Measurements from ENCODE around the gene SORCS2.

The SORCS2 gene

GRCh38 chr4:7192252-7193029 is at the start of gene SORCS2:
Gene SORCS2, plus strand, starts transcription at chr4:7192538.
- DNase-seq (ENCODE audit: low read depth, low spot score), result no peak

DNA sequence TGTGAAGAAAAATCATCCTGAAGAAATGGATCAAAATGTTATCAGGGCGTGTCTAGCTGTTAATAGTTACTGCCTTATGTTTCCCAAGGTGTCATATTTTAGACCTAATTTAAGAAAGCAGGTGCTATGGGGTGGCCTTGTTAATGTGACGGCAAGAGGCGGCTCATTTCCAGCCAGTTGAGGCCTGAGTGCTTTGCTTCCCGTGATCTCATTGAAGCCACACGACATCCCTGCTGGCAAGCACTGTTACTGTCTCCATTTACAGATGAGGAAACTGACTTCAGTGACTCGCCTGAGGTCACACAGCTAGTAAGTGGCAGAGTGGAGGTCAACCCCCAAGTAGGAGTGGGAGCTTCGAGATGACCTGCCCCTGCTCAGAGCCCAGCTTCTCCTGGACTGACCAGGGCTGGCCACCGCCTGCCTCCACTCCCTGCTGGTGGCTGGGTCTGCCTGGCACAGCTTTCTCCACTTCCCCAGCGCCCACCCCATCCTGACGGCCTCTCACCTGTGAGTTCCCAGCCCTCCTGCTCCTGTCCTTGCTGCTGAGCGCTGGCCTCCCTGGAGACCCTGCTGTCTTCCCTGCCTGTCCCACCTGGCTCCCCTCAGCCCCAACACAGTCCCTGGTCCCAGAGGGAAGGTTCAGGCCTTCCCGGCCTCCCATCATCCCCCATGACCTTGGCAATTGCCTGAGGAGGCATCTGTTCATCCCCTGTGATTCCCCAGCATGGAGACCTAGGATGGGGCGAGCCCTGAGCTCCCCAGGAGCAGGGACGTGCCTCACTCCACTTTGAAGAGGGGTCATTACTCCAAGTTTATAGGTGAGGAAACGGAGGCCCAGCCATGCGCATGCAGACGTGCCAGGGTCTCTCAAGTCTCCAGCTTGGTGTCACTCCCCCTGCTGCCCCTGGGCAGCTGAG is 47.7 kb upstream of the SORCS2 start:
- DNase-seq (ENCODE audit: low read depth, low spot score), result no peak

DNA sequence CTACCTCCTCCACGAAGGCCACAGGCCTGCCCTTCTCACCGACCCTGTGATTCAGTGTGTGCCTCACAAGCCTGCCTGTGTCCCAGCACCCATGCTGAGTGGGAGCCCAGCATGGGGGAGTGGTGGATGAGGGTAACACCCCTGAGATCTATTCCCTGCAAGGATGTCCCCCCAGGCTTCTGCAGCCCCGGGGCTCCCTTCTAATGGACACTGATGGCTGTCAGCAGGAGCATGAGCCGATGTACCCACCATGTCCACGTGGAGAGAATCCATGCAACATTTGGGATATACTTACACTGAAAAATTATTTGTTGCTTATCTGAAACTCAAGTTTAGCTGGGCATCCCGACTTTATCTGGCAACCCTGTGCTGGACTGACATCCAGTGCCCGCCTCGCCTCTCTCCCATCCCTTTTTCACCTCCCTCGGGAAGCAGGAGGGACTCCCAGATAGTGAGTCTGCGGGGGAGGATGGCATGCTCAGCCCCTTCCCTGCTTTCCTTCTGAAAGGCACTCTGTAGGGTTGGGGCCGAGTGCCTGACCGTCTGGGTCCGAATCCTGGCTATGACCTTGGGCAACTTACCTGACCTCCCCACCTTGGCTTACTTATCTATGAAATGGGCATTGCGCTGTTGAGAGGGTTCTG is 46.9 kb upstream of the SORCS2 start:
- no peak for DNase-seq (ENCODE audit: low read depth, low spot score)

GRCh38 chr4:7146059-7146785 is 46.1 kb upstream of the SORCS2 start:
- DNase-seq (ENCODE audit: low read depth, low spot score), result no peak

DNA sequence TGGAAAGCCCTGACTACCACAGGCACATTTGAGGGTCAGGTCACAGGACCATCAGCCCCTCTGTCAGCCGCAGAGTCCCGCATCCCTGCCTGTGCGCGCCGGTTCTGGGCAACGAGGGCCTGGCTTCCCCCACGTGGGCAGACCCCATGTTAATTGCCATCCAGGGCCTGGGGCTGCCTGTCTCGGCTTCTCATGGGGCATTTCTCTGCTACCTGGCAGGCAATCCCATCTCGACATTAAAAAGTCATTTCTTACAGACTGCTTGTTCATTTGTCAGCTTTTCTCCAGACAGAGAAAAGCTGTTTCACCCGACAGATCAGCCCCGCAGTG is 45.6 kb upstream of the SORCS2 start:
- DNase-seq (ENCODE audit: low read depth, low spot score), result no peak

DNA sequence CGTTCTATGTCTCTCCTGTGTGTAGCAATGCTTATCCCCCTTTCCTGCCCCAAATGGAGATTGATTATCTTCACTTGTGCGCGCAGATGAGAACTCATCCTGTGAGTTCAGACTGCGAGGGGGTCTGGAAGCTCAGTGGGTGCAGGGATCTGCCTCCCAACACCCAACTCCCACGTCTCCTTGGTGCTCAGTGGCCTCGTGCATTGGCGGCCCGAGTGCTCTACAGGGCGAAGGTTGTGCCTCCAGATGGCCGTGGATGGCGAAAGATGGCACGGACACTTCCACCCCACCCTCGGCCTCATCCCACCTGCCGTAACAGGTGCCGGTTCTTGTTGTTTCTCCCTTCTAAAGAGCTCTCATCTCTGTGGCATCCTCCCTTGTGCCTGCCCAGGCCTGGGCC is 45.1 kb upstream of the SORCS2 start:
- DNase-seq (ENCODE audit: low read depth, low spot score), result no peak

GRCh38 chr4:7147661-7148310 is 44.6 kb upstream of the SORCS2 start:
- no peak for DNase-seq (ENCODE audit: low read depth, low spot score)

- no peak for DNase-seq (ENCODE audit: low read depth, low spot score)
Observed at GRCh38 chr4:7148337-7148736, 44.0 kb upstream of the SORCS2 start.

- DNase-seq (ENCODE audit: low read depth, low spot score), result no peak
Observed at GRCh38 chr4:7150036-7150635, 42.2 kb upstream of the SORCS2 start.

- DNase-seq (ENCODE audit: low read depth, low spot score), result no peak
Observed at GRCh38 chr4:7151668-7152227, 40.6 kb upstream of the SORCS2 start.

DNA sequence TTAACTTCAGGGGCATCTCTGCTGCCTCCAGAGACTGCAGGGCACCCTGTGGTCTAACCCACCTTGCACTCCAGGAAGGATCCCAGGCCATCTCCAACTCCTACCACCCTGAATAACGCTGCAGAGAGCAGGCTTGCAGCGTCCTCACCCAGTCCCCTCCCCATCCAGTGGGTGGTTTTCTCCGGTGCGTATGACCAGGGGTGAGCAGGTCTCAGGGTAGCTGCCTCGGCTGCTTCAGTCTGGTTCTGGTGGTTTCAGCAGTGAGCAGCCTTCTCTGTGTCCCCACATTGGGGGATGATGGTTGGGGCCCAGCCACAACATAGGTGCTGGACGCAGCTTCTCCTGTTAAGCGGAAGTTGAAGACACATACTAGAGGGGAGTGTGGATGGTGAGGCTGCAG is 38.6 kb upstream of the SORCS2 start:
- DNase-seq (ENCODE audit: low read depth, low spot score), result no peak

GRCh38 chr4:7154351-7154981 is 37.9 kb upstream of the SORCS2 start:
- no peak for DNase-seq (ENCODE audit: low read depth, low spot score)

DNA sequence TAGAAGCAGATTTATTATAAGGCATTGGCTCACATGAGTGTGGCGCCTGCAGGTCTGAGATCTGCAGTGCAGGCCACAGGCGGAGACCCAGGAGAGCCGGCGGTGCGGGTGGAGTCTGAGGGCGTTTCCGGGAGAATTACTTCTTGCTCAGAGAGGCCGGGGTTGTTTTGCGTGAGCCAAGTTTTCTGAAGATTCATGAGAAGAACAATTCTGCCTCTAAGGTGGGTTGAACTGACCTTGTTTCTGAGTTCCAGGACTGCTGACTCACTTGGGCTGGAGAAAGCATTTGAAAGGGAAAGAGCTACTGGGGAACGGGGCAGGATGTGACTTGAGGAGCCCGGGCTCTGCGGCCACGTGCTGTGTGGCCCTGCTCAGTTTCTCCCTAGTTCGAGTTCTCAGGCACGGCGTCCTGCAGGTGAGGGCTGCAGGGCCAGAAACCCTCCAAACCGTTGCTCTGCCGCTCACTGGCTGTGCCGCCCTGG is 36.7 kb upstream of the SORCS2 start:
- no peak for DNase-seq (ENCODE audit: low read depth, low spot score)

DNA sequence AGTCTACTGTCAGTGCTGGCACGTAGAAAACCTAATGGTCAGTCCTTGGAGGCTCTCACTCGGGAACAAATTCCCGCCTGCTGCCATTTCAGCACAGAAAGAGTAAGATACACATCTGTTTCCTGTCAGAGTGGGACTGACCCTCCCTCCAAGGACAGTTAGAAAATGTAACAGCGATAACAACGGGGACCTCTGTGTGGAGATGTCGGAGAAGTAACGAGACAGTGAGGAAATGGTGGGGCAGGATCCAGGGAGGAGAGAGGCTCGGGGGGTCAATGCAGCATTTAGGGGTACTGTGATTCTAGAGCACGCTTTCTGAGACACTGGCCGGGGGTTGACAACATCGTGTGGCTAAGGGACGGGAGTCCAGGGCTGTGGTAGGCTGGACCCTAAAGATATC is 36.0 kb upstream of the SORCS2 start:
- DNase-seq (ENCODE audit: low read depth, low spot score), result no peak

- no peak for DNase-seq (ENCODE audit: low read depth, low spot score)
Observed at GRCh38 chr4:7156761-7157488, 35.4 kb upstream of the SORCS2 start.

DNA sequence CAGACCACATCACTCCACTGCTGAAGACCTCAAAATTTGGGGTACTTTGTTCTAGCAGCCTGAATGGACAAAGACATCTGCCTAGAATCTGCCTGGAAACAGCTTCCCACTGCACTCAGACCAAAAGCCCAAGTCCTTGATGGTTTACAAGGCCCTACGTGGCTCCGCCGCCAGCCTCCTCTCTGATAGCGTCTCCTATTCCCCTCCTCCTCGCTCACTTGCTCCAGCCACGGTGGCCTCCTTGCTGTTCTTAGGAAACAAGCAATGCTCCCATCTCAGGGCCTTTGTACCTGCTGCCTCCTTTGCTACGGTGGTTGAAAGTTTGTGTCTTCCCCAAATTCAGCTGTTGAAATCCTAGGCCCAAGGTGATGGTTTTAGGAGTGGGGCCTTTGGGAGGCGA is 34.7 kb upstream of the SORCS2 start:
- DNase-seq (ENCODE audit: low read depth, low spot score), result no peak

DNA sequence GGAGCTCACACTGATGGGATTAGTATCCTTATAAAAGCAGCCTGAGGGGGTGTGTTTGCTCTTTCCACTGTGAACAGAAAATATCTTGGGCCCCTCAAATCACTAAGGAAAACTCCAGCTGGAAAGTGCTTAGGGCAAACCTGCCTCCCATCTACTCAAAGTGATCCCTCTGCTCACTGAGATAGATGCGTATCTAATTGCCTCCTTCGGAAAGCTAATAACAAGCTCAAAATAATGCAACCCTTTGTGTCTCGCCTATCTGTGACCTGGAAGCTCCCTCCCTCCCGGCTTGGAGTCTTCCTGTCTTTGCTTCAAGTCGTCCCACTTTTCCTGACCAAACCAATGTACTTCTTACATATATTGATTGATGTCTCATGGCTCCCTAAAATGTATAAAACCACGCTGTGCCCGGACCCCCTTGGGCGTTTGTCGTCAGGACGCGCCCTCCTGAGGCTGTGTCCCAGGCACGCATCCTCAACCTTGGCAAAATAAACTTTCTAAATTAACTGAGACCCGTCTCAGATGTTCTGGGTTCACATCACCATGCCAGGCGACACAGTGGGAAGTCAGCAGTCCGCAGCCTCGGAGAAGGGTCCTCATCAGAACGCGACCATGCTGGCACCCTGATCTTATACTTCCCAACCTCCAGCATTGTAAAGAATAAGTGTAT is 34.1 kb upstream of the SORCS2 start:
- no peak for DNase-seq (ENCODE audit: low read depth, low spot score)

- no peak for DNase-seq (ENCODE audit: low read depth, low spot score)
Observed at GRCh38 chr4:7158991-7159390, 33.3 kb upstream of the SORCS2 start.

DNA sequence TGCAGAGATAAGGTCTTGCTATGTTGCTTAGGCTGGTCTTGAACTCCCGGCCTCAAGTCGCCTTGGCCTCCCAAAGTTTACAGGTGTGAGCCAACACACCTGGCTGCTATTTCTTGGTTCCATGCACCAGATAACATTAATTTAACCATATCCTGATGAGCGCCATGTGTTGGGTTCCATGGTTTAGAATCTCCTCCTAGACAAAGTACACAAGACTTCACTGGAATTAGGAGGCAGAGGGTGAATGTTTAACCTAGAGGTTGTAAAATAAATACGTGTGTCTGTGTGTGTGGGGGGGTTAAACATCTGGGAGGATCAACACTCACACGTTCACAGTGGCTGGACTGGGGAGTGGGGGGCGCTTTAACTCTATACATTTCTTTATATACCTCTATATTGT is 32.4 kb upstream of the SORCS2 start:
- DNase-seq (ENCODE audit: low read depth, low spot score), result no peak

All from iPS DF 19.7 (cell line).